ENCODE data around the gene PPP1R27.

DNA sequence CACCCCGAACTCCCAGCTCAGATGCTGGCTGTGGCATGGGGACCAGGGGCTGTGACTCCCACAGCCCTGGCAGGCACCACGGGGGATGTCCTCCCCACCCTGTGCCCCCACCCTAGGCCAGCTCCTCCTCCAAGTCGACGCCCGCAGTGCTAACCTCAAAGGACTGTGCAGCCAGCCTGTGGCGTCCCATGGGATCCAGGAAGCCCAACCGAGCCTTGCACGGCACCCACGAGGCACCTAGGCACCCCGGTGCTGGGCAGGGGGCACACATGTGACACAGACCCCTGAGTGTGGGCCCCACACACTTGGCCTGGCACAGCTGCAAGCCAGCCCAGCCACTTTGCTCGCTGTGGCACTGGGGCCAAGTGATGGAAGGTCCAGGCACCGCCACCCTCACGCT is 27.0 kb downstream of the PPP1R27 start:
- TF ChIP-seq EZH2 (IDR thresholded peaks at IDR 0.05; ENCODE audit: low read length), result no peak
- no peak for TF ChIP-seq CTCF (optimal IDR thresholded peaks at IDR 0.05 in 1 of 3, IDR thresholded peaks at IDR 0.05 in 1 of 3, conservative IDR thresholded peaks at IDR 0.05 in 1 of 3; ENCODE audit: extremely low read depth in 1 of 3, insufficient read depth in 2 of 3, low read length in 3 of 3)

Data from keratinocyte (primary cell).